GM19099 (cell line): ENCODE measurements around the gene MAB21L1.

ENCODE experiments used
- POLR2A ChIP-seq: IDR thresholded peaks from 3 replicates; pipeline ENCODE4 v1.6.1; 2011; ENCODE audit warnings: low read depth; ENCODE audit not compliant: insufficient read length; ENCODE audit errors: extremely low read depth

Gene MAB21L1

DNA sequence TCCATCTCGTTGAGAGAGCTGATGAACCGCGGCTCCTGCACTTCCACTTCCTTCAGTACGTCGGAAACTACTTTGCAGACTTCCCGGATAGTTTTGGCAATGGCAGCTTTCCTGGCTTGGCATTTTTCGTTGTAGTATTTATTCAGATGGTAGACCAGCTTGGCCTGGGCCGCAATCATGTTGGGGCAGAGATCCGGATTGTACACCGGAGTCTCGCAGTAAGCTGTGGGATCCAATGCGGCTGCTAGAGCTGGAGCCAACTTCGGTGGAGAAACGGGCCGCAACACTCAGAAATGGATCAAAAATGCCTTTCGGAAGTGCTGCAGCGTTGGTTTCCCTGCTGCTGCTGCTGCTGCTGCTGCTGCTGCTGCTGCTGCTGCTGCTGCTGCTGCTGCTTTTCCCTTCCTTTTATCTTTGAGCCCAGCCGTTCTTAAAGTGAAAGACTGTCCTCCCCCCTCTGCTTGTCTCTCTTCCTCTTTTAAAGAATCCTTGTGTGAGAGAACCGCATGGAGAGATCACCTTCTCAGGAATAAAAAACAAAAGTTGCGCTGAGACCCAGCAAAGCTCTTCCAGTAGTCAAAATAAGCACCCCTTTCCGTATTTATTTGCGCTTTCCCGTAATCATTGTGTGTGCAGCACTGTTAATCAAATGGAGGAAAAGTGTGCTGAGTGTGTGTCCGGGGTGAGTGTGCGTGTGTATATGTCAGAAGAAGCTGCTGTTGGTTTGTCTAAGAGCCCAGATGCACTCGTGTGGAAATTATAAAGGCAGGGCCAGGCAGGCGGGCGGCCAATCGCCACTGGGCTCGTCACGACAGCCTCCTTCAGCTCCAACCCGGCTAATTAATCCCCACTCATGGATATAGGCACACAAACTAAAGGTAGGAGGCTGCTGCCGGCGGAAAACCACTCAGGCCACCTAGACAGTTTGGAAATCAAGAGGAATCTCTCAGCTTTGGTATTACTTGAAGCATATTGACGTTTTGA, at the start of gene MAB21L1:
Gene MAB21L1 (minus strand): TSS at position 730 of the 984 bp plus-strand sequence. CDS start 551 bp downstream, at position 179.
- no peak for TF ChIP-seq POLR2A

DNA sequence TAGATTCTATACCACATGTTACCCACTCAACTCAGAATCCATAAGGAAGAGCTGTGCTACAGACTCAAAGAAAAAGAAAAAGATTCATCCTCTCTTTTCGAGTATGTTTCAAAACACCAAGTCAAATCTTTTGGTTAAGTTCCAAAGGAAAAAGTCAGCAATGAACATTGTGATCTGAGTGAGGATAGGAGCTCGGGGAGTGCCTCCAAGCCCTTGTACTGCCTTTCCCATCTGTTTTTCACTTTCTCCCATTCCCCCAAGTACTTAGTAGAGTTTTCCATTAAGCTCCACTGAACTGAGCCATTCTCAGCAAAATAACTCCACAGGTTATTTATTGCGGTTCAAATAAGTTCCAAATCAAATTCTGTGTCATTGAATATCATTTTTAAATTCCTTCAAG, 47.7 kb upstream of the MAB21L1 start:
- no peak for TF ChIP-seq POLR2A

DNA sequence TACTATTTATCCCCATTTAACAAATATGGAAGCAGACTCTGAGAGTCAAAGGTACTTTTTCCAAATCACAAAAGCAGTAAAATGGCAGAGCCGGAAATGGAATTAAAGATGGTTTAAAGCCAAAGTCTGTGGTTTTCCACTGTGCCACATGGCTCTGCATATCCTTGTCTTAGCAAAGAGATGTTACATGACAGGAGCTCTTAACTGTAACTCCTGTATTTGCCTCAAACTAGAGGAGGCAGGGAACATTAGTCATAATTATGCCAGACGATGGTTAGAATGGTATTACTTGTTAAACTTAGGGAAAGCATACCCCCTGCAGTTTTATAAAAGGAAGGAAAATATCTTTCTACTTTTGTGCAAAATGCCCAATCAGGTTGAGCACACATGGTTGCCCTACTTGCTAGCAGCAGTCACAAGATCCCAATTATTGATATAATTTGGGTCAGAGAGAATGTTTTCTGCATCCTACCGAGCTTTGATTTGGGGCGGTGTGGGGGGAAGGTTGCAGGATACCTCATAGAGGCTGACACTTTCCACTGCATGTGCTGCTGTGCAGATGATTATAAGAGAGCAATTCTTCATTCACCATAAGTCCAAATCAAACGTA, 42.0 kb upstream of the MAB21L1 start:
- TF ChIP-seq POLR2A = no peak

DNA sequence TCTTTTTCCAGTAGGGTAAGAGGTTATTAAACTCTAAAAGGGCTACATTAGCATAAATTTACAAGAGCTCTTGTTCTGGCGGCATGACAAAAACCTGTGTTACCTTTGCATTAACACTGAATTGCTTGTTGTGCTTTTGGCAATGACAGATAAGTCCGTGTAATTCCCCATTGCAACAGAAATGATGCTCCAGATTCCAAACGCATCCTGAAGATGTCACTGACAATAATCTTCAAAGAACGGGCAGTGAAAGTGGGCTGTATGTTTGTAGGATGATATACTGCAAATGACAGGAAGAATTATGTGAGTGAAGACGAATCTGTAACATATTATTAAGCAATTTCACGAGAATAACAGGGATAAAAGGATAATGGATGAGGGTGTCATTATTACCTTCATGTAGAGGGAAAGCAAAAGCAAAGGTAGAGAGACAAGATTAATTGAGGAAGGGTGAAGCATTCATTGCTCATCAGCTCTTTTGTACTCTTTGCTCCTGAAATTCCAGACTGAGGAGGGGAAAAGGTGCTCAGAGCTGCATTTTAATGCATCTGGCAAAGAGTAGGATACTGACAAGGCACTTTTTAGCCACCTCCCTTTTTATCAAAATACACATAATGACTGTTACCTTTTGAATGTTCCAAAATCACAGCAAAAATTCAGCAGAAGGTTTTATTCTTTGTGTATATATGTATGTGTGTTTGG, 38.5 kb upstream of the MAB21L1 start:
- TF ChIP-seq POLR2A = no peak

DNA sequence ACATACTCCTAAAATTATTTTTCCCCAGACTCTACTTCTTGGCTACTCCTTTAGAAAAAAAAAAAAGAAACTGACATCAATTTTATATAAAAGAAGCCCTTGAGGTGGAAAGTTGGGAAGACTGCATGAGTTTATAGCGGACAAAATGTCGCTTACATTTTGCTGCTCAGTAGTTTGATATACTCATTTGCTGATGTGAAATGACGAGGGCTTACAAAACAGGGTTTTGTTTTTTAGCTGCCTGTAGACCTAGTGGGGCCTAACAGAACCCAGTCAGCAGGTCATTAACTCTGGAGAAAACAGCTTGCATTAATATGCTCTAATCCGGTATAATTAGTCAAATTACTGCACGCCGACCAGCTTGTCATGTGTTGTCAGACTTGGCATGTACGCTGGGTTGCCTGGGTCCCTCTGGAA, 37.6 kb upstream of the MAB21L1 start:
- TF ChIP-seq POLR2A = no peak

DNA sequence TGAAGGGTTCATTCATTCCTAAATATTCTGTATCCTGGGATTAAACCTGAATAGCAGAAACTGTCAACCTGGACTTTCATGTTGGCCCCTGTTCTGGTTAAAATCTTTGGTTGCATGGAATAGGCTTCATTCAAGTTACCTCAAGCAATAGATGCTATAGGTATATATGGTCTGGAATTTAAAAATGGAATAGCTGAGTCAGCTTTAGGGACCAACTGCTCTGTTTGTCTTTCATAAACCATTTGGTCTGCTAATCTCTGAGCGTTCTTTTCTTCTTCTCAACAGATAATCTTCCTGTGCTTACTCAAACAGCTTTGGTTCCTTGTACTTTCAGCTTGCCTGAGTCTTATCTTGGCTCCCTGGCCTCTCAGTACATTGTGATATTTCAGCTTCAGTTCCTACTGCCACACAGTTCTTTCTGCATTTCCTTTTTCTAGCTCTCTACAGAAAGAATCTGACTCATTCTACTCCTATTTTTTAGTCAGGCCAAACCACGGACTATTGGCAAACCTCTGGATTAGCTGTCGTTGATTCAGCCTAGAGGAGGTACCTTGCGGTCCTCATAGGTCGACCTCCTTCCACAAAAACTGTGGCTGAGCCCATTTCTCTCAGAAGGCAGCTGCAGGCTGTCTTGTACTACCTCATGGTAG, 35.9 kb upstream of the MAB21L1 start:
- no peak for TF ChIP-seq POLR2A

DNA sequence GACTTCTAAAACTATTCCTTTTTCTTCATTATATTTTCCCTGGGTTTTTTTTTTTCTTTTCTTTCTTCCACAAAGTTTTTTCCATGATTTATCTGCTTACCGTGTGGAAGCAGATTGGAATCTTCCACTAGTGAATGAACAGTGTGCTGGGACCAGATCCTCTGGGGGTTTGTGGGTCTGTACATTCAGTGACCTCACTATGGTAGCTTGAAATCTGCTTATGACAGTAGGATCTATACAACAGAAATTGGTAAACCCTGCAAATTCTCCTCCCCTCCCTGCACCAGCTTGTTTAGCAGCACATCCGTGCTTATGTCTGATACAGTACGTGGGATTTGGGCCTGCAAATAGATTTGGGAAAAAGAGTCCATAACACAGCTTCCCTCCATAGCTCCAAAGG, 26.0 kb upstream of the MAB21L1 start:
- TF ChIP-seq POLR2A = no peak

DNA sequence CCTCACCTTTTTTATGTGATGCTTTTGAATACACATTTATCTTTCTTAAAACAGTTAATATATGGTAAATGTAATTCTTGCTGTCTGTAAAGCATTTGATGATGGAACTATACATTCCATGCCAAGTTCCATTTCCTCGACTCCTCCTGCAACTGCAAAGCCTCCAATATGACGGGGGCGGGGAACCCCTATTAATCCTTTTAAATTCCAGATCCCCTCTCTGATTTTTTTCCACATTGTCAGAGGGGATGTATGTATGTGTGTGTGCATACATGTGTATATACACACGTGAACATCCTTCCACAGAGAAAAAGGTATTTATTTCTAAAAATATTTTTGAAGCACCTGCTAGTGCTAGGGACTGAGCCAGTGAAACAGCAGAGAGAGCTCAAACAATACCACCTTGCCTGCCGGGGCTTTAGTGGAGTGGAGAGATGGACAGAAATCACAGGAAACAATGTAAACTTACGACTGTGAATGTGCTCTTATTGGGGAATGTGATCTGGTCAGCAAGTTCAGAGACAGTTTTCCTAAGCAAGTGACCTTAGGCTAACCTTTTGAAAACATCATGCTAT, 25.3 kb upstream of the MAB21L1 start:
- TF ChIP-seq POLR2A = no peak

DNA sequence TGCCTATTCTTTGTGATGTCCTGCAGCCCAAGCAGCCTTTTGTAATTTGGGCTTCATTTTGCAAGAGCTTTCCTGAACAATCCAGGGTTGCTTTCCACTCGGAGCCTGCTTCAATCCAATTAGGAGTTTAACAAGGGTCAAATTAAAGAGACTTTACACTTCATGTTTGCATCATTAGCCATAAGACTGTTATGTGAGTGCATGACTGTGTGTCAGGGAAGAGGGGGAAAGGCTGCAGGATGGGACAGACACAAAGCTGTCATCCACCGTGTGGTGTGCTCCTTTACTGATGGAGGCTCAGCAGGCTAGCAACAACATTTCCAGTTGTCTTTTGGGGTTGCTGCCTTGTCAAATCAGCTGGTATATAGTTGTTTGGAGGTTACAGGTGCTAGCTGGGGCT, 23.7 kb upstream of the MAB21L1 start:
- no peak for TF ChIP-seq POLR2A

DNA sequence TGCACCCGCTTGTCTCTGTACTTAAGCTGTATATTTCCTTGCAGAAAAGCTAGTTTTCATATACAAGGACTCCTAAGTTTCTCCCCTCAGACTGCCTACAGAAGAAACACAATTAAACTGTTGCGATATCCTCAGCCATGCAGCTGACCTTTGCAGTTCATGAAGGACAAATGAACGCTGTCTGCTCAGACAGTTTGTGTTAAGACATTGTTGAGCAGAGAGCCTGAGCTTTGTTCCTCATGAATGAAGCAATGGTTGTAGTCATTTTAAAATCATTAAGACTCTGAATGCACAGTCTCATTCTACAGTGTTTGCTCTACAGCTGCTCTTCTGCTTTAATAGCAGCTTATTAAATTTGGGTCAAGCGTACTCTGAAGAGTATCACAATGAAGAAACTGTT, 23.2 kb upstream of the MAB21L1 start:
- no peak for TF ChIP-seq POLR2A

DNA sequence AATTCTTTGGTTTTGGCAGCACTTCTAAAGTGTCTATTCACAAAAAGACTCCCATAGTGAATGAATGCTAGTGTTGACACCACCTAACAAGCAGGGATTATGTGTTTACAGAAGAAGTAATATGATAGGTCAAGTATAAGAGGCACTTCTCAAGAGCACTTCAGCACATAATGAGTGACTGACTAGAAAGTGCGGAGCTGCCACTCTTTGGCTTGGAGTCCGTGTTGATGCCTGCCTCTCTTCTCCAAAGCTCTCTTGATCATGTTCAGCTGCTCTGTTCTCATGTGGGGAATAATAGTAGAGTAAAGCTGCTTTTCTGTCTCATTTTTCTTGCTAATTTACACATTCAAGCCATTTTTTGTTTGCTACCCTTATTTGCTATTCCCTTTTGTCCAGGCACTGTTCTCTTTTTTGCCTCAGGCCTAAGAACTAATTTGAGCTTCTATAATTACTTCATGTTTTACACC, 22.7 kb upstream of the MAB21L1 start:
- TF ChIP-seq POLR2A = no peak

DNA sequence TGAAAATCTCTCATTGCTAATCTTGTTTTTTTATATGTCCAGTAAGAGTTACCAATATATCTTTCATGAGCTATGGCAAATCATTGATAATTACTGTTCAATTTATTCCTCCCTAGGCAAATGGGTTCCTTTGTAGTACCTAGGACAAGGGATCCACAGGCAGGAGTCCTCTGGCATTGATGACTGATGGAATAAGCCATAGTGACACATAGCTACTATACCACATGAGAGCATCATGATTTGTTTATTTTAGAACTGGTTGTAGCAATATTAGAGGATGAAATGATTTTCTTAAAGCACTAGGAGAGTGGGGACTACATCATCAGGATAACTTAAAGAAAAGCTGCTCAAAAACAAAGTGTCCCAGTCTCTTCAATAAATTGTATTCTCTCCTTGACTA, 21.7 kb upstream of the MAB21L1 start:
- no peak for TF ChIP-seq POLR2A

DNA sequence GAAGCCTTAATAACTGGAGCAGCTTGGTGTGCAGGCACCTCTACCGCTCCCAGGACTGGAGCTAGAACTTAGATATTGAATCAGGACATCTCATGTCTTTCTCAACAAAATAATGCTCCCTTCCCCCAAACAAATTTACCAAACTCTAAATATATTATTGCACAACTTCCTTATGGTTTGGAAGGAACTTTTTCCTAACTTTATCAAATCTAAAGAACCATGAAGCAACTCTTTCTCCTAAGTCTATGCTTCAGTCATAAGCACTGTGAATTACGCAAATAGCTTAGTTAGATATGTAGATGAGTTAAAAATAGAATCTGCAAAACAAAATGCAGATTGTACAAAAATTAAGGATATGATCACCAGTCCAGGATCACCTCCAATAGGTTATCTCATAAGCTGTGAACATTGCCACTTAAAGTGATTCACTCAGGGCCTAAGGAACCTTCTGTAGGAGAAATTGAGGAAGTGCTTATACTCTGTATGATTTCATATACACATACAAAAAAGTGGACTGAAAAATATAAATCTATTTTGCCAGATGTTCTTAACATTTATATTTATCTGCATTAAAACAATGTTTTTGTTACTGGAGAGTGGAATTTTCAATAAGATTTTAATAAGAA, 20.4 kb upstream of the MAB21L1 start:
- TF ChIP-seq POLR2A = no peak

DNA sequence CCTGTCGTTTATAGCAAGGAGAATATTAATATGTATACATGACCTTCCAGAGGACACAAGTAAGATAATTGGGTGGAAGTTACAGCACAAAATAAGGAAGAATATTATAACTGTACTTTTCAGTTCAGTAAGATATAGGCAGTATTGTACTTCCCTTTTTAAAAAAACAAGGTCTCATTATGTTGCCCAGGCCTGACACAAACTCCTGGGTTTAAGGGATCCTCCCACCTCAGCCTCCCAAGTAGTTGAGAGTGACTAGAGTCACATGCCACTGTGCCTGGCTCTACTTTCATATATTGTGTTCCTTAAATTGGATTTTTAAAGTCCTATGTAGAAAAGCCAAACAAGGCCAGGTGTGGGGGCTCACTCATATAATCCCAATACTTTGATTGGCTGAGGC, 19.5 kb upstream of the MAB21L1 start:
- no peak for TF ChIP-seq POLR2A

DNA sequence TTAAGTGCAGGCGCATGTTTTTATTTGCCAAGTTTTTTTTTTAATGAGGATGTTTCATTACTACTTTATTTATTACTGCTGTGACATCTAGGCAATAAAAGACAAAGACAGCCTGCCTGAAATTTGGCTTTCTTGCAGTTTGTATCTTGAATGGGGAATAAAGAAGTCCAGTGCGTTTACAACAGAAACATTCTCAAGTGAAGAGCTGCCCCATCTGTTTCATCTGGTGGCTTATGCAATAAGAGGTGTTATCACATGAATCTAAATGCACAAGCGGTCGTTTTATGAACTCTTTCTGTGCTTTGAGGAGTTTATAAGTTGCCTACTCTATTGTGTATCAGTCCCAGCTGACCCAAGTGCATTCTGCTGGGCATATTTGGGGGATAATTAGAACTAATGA, 12.6 kb upstream of the MAB21L1 start:
- no peak for TF ChIP-seq POLR2A

DNA sequence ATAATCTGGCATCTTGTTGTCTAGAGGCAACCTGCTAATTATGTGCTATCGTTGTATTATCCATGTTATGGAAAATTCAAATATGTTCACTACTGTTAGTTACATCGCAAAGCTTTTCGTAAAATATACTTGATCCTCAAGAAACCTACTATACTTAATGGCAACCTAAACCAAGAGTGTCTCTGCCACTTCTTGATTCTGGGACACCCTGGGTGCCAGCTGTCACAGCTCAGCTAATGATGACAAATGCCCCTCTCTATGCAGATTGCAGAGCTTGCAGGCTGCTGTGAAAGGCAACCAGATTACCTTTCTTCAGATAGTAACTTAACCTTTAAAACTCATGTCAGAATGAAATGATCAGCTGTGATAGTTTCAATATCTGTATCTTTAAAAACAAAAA, 8.9 kb upstream of the MAB21L1 start:
- TF ChIP-seq POLR2A = no peak
